ENCODE results near the gene BCAS3.

Gene BCAS3

GRCh38 chr17:61279476-61280145 lies 602.0 kb downstream of the BCAS3 start:
- Histone ChIP-seq H3K9me3 (ENCODE audit: low read length) (no peaks in the 10 kb centered on the region), H3K36me3 (ENCODE audit: insufficient read depth, low read length) (no peaks in the 10 kb centered on the region), H3K4me3 (ENCODE audit: low read length) (no peak overlapping the region), H2AFZ (ENCODE audit: low read depth, low read length) (no peak overlapping the region), H3K4me1 (ENCODE audit: insufficient read depth, low read length) (no peaks in the 10 kb centered on the region), H3K27me3 (ENCODE audit: insufficient read depth, low read length) (no peaks in the 10 kb centered on the region)

- H3K4me1 ChIP-seq (ENCODE audit: insufficient read depth, low read length), result no peaks in the 10 kb centered on the region
- no peak overlapping the region for H3K4me3 ChIP-seq (ENCODE audit: low read length)
- no peak overlapping the region for H2AFZ ChIP-seq (ENCODE audit: low read depth, low read length)
- H3K27me3 ChIP-seq (ENCODE audit: insufficient read depth, low read length), result no peaks in the 10 kb centered on the region
- no peaks in the 10 kb centered on the region for H3K9me3 ChIP-seq (ENCODE audit: low read length)
- H3K36me3 ChIP-seq (ENCODE audit: insufficient read depth, low read length), result no peaks in the 10 kb centered on the region
These were observed 602.7 kb downstream of the BCAS3 start for GRCh38 chr17:61280338-61280737.

- H2AFZ ChIP-seq (ENCODE audit: low read depth, low read length), result no peak overlapping the region
- no peaks in the 10 kb centered on the region for H3K27me3 ChIP-seq (ENCODE audit: insufficient read depth, low read length)
- H3K4me3 ChIP-seq (ENCODE audit: low read length), result no peak overlapping the region
- no peaks in the 10 kb centered on the region for H3K36me3 ChIP-seq (ENCODE audit: insufficient read depth, low read length)
- H3K9me3 ChIP-seq (ENCODE audit: low read length), result no peaks in the 10 kb centered on the region
- no peaks in the 10 kb centered on the region for H3K4me1 ChIP-seq (ENCODE audit: insufficient read depth, low read length)
These were observed 603.2 kb downstream of the BCAS3 start for GRCh38 chr17:61280851-61281250.

- Histone ChIP-seq H3K9me3 (ENCODE audit: low read length) (no peaks in the 10 kb centered on the region), H3K4me3 (ENCODE audit: low read length) (no peak overlapping the region), H3K36me3 (ENCODE audit: insufficient read depth, low read length) (no peaks in the 10 kb centered on the region), H2AFZ (ENCODE audit: low read depth, low read length) (no peak overlapping the region), H3K4me1 (ENCODE audit: insufficient read depth, low read length) (no peaks in the 10 kb centered on the region), H3K27me3 (ENCODE audit: insufficient read depth, low read length) (no peaks in the 10 kb centered on the region)
These were observed 604.7 kb downstream of the BCAS3 start for GRCh38 chr17:61282377-61282776.

- Histone ChIP-seq H2AFZ (ENCODE audit: low read depth, low read length) (no peak overlapping the region), H3K27me3 (ENCODE audit: insufficient read depth, low read length) (no peaks in the 10 kb centered on the region), H3K36me3 (ENCODE audit: insufficient read depth, low read length) (no peaks in the 10 kb centered on the region), H3K9me3 (ENCODE audit: low read length) (no peaks in the 10 kb centered on the region), H3K4me3 (ENCODE audit: low read length) (no peak overlapping the region), H3K4me1 (ENCODE audit: insufficient read depth, low read length) (no peaks in the 10 kb centered on the region)
These were observed 605.4 kb downstream of the BCAS3 start for GRCh38 chr17:61283043-61283442.

- Histone ChIP-seq H3K4me3 (ENCODE audit: low read length) (no peak overlapping the region), H3K9me3 (ENCODE audit: low read length) (no peaks in the 10 kb centered on the region), H2AFZ (ENCODE audit: low read depth, low read length) (no peak overlapping the region), H3K27me3 (ENCODE audit: insufficient read depth, low read length) (no peaks in the 10 kb centered on the region), H3K36me3 (ENCODE audit: insufficient read depth, low read length) (no peaks in the 10 kb centered on the region), H3K4me1 (ENCODE audit: insufficient read depth, low read length) (no peaks in the 10 kb centered on the region)
These were observed 606.5 kb downstream of the BCAS3 start for GRCh38 chr17:61284174-61284573.

GRCh38 chr17:61284746-61285145 lies 607.1 kb downstream of the BCAS3 start:
- no peaks in the 10 kb centered on the region for H3K36me3 ChIP-seq (ENCODE audit: insufficient read depth, low read length)
- no peak overlapping the region for H2AFZ ChIP-seq (ENCODE audit: low read depth, low read length)
- no peaks in the 10 kb centered on the region for H3K9me3 ChIP-seq (ENCODE audit: low read length)
- H3K4me3 ChIP-seq (ENCODE audit: low read length), result no peak overlapping the region
- no peaks in the 10 kb centered on the region for H3K4me1 ChIP-seq (ENCODE audit: insufficient read depth, low read length)
- H3K27me3 ChIP-seq (ENCODE audit: insufficient read depth, low read length), result no peaks in the 10 kb centered on the region

- H3K4me1 ChIP-seq (ENCODE audit: insufficient read depth, low read length), result no peaks in the 10 kb centered on the region
- H3K36me3 ChIP-seq (ENCODE audit: insufficient read depth, low read length), result no peaks in the 10 kb centered on the region
- no peaks in the 10 kb centered on the region for H3K27me3 ChIP-seq (ENCODE audit: insufficient read depth, low read length)
- no peak overlapping the region for H3K4me3 ChIP-seq (ENCODE audit: low read length)
- no peaks in the 10 kb centered on the region for H3K9me3 ChIP-seq (ENCODE audit: low read length)
- H2AFZ ChIP-seq (ENCODE audit: low read depth, low read length), result no peak overlapping the region
These were observed 608.1 kb downstream of the BCAS3 start for GRCh38 chr17:61285526-61286320.

GRCh38 chr17:61286449-61286848 lies 608.8 kb downstream of the BCAS3 start:
- Histone ChIP-seq H3K4me1 (ENCODE audit: insufficient read depth, low read length) (no peaks in the 10 kb centered on the region), H3K4me3 (ENCODE audit: low read length) (no peak overlapping the region), H3K36me3 (ENCODE audit: insufficient read depth, low read length) (no peaks in the 10 kb centered on the region), H2AFZ (ENCODE audit: low read depth, low read length) (no peak overlapping the region), H3K9me3 (ENCODE audit: low read length) (no peaks in the 10 kb centered on the region), H3K27me3 (ENCODE audit: insufficient read depth, low read length) (no peaks in the 10 kb centered on the region)

GRCh38 chr17:61289408-61290385 lies 612.0 kb downstream of the BCAS3 start:
- H3K4me1 ChIP-seq (ENCODE audit: insufficient read depth, low read length), result peaks cover 6% of the 10 kb centered on the region
- H3K9me3 ChIP-seq (ENCODE audit: low read length), result no peaks in the 10 kb centered on the region

GRCh38 chr17:61291451-61292285 lies 614.0 kb downstream of the BCAS3 start:
- Histone ChIP-seq H3K4me3 (ENCODE audit: low read length) (no peak overlapping the region), H3K4me1 (ENCODE audit: insufficient read depth, low read length) (peaks cover 11% of the 10 kb centered on the region), H2AFZ (ENCODE audit: low read depth, low read length) (no peak overlapping the region), H3K9me3 (ENCODE audit: low read length) (no peaks in the 10 kb centered on the region), H3K36me3 (ENCODE audit: insufficient read depth, low read length) (no peaks in the 10 kb centered on the region), H3K27me3 (ENCODE audit: insufficient read depth, low read length) (no peaks in the 10 kb centered on the region)

More at GRCh38 chr17:61289408-61290385, 612.0 kb downstream of the BCAS3 start:
- H3K36me3 ChIP-seq (ENCODE audit: insufficient read depth, low read length), result no peaks in the 10 kb centered on the region
- no peak overlapping the region for H3K4me3 ChIP-seq (ENCODE audit: low read length)
- no peaks in the 10 kb centered on the region for H3K27me3 ChIP-seq (ENCODE audit: insufficient read depth, low read length)
- no peak overlapping the region for H2AFZ ChIP-seq (ENCODE audit: low read depth, low read length)

GRCh38 chr17:61294286-61294685 lies 616.6 kb downstream of the BCAS3 start:
- Histone ChIP-seq H3K4me3 (ENCODE audit: low read length) (no peak overlapping the region), H3K4me1 (ENCODE audit: insufficient read depth, low read length) (peaks cover 11% of the 10 kb centered on the region), H3K36me3 (ENCODE audit: insufficient read depth, low read length) (no peaks in the 10 kb centered on the region), H3K9me3 (ENCODE audit: low read length) (no peaks in the 10 kb centered on the region), H2AFZ (ENCODE audit: low read depth, low read length) (no peak overlapping the region), H3K27me3 (ENCODE audit: insufficient read depth, low read length) (no peaks in the 10 kb centered on the region)

All from neuron (in vitro differentiated cells).